ENCODE data around the gene PCDH1.
"Not testable (repeated sequence)": the region's sequence is repeated elsewhere in the genome, so short reads cannot be mapped to it uniquely, and the experiment has no call there.

PCDH1 gene

GRCh38 chr5:141878186-141878710 is at the start of gene PCDH1:
PCDH1 (minus strand) TSS chr5:141878410; CDS start chr5:141878262, 148 bp downstream.
- H3K27ac ChIP-seq (ENCODE audit: low read depth, low read length): peak within 1 kb of the TSS; percentile 56
- peak within 1 kb of the TSS; percentile 74 for H3K4me3 ChIP-seq (ENCODE audit: low read length)
- peak within 1 kb of the TSS; percentile 6 for H3K9ac ChIP-seq (ENCODE audit: low read length)
- H3K4me1 ChIP-seq (ENCODE audit: control insufficient read depth, insufficient read depth, low read length): no peaks in the 10 kb centered on the region
- peaks cover 14% of the 10 kb centered on the region for H3K27me3 ChIP-seq (ENCODE audit: control insufficient read depth, insufficient read depth, low read length)
- H3K36me3 ChIP-seq (ENCODE audit: control insufficient read depth, insufficient read depth, low read length): no peaks in the 10 kb centered on the region

GRCh38 chr5:141926434-141926833 is 48.2 kb upstream of the PCDH1 start:
- Histone ChIP-seq H3K27ac (ENCODE audit: low read depth, low read length) (no peak overlapping the region), H3K27me3 (ENCODE audit: control insufficient read depth, insufficient read depth, low read length) (no peaks in the 10 kb centered on the region), H3K4me3 (ENCODE audit: low read length) (no peak overlapping the region), H3K9ac (ENCODE audit: low read length) (no peak overlapping the region), H3K36me3 (ENCODE audit: control insufficient read depth, insufficient read depth, low read length) (peaks cover 43% of the 10 kb centered on the region), H3K4me1 (ENCODE audit: control insufficient read depth, insufficient read depth, low read length) (peaks cover 8% of the 10 kb centered on the region)

GRCh38 chr5:141923448-141924313 is 45.5 kb upstream of the PCDH1 start, which contains the start of gene DELE1:
DELE1 (plus strand) TSS chr5:141923871; CDS start chr5:141923942, 71 bp downstream.
- Histone ChIP-seq H3K4me3 (ENCODE audit: low read length) (peak within 1 kb of the TSS; percentile 94), H3K36me3 (ENCODE audit: control insufficient read depth, insufficient read depth, low read length) (peaks cover 20% of the 10 kb centered on the region), H3K27me3 (ENCODE audit: control insufficient read depth, insufficient read depth, low read length) (no peaks in the 10 kb centered on the region), H3K9ac (ENCODE audit: low read length) (peak within 1 kb of the TSS; percentile 90), H3K27ac (ENCODE audit: low read depth, low read length) (peak within 1 kb of the TSS; percentile 98), H3K4me1 (ENCODE audit: control insufficient read depth, insufficient read depth, low read length) (peaks cover 8% of the 10 kb centered on the region)

- H3K4me1 ChIP-seq (ENCODE audit: control insufficient read depth, insufficient read depth, low read length); H3K27me3 ChIP-seq (ENCODE audit: control insufficient read depth, insufficient read depth, low read length): not testable (repeated sequence)
- H3K4me3 ChIP-seq (ENCODE audit: low read length): peak overlapping the region; percentile 94
- H3K9ac ChIP-seq (ENCODE audit: low read length): peak overlapping the region; percentile 81
- peak overlapping the region; percentile 98 for H3K27ac ChIP-seq (ENCODE audit: low read depth, low read length)
- peaks cover 14% of the 10 kb centered on the region for H3K36me3 ChIP-seq (ENCODE audit: control insufficient read depth, insufficient read depth, low read length)
Measured at GRCh38 chr5:141922827-141923447, 44.7 kb upstream of the PCDH1 start.

GRCh38 chr5:141920771-141921170 is 42.6 kb upstream of the PCDH1 start:
- Histone ChIP-seq H3K4me3 (ENCODE audit: low read length) (no peak overlapping the region), H3K27me3 (ENCODE audit: control insufficient read depth, insufficient read depth, low read length) (no peaks in the 10 kb centered on the region), H3K9ac (ENCODE audit: low read length) (no peak overlapping the region), H3K4me1 (ENCODE audit: control insufficient read depth, insufficient read depth, low read length) (peaks cover 8% of the 10 kb centered on the region), H3K27ac (ENCODE audit: low read depth, low read length) (no peak overlapping the region), H3K36me3 (ENCODE audit: control insufficient read depth, insufficient read depth, low read length) (no peaks in the 10 kb centered on the region)

- no peak overlapping the region for H3K27ac ChIP-seq (ENCODE audit: low read depth, low read length)
- H3K9ac ChIP-seq (ENCODE audit: low read length): no peak overlapping the region
- no peak overlapping the region for H3K4me3 ChIP-seq (ENCODE audit: low read length)
- no peaks in the 10 kb centered on the region for H3K27me3 ChIP-seq (ENCODE audit: control insufficient read depth, insufficient read depth, low read length)
- H3K4me1 ChIP-seq (ENCODE audit: control insufficient read depth, insufficient read depth, low read length): peaks cover 8% of the 10 kb centered on the region
- H3K36me3 ChIP-seq (ENCODE audit: control insufficient read depth, insufficient read depth, low read length): no peaks in the 10 kb centered on the region
Measured at GRCh38 chr5:141919218-141920119, 41.3 kb upstream of the PCDH1 start.

GRCh38 chr5:141917760-141918159 is 39.5 kb upstream of the PCDH1 start:
- Histone ChIP-seq H3K27me3 (ENCODE audit: control insufficient read depth, insufficient read depth, low read length) (no peaks in the 10 kb centered on the region), H3K27ac (ENCODE audit: low read depth, low read length) (no peak overlapping the region), H3K4me1 (ENCODE audit: control insufficient read depth, insufficient read depth, low read length) (no peaks in the 10 kb centered on the region), H3K9ac (ENCODE audit: low read length) (no peak overlapping the region), H3K4me3 (ENCODE audit: low read length) (no peak overlapping the region), H3K36me3 (ENCODE audit: control insufficient read depth, insufficient read depth, low read length) (no peaks in the 10 kb centered on the region)

GRCh38 chr5:141916522-141916921 is 38.3 kb upstream of the PCDH1 start:
- Histone ChIP-seq H3K36me3 (ENCODE audit: control insufficient read depth, insufficient read depth, low read length) (no peaks in the 10 kb centered on the region), H3K27me3 (ENCODE audit: control insufficient read depth, insufficient read depth, low read length) (no peaks in the 10 kb centered on the region), H3K4me3 (ENCODE audit: low read length) (no peak overlapping the region), H3K9ac (ENCODE audit: low read length) (no peak overlapping the region), H3K4me1 (ENCODE audit: control insufficient read depth, insufficient read depth, low read length) (no peaks in the 10 kb centered on the region), H3K27ac (ENCODE audit: low read depth, low read length) (no peak overlapping the region)

- Histone ChIP-seq H3K27ac (ENCODE audit: low read depth, low read length) (no peak overlapping the region), H3K27me3 (ENCODE audit: control insufficient read depth, insufficient read depth, low read length) (no peaks in the 10 kb centered on the region), H3K9ac (ENCODE audit: low read length) (no peak overlapping the region), H3K4me1 (ENCODE audit: control insufficient read depth, insufficient read depth, low read length) (no peaks in the 10 kb centered on the region), H3K4me3 (ENCODE audit: low read length) (no peak overlapping the region), H3K36me3 (ENCODE audit: control insufficient read depth, insufficient read depth, low read length) (no peaks in the 10 kb centered on the region)
Measured at GRCh38 chr5:141915881-141916336, 37.7 kb upstream of the PCDH1 start.

GRCh38 chr5:141914797-141915196 is 36.6 kb upstream of the PCDH1 start:
- no peaks in the 10 kb centered on the region for H3K4me1 ChIP-seq (ENCODE audit: control insufficient read depth, insufficient read depth, low read length)
- H3K27me3 ChIP-seq (ENCODE audit: control insufficient read depth, insufficient read depth, low read length): no peaks in the 10 kb centered on the region
- no peak overlapping the region for H3K27ac ChIP-seq (ENCODE audit: low read depth, low read length)
- no peaks in the 10 kb centered on the region for H3K36me3 ChIP-seq (ENCODE audit: control insufficient read depth, insufficient read depth, low read length)
- no peak overlapping the region for H3K4me3 ChIP-seq (ENCODE audit: low read length)
- H3K9ac ChIP-seq (ENCODE audit: low read length): no peak overlapping the region

- Histone ChIP-seq H3K27ac (ENCODE audit: low read depth, low read length) (no peak overlapping the region), H3K4me3 (ENCODE audit: low read length) (peak overlapping the region; percentile 43)
Measured at GRCh38 chr5:141914199-141914743, 36.1 kb upstream of the PCDH1 start.

More at GRCh38 chr5:141914199-141914743, 36.1 kb upstream of the PCDH1 start:
- H3K9ac ChIP-seq (ENCODE audit: low read length): no peak overlapping the region
- H3K27me3 ChIP-seq (ENCODE audit: control insufficient read depth, insufficient read depth, low read length): no peaks in the 10 kb centered on the region
- no peaks in the 10 kb centered on the region for H3K36me3 ChIP-seq (ENCODE audit: control insufficient read depth, insufficient read depth, low read length)
- no peaks in the 10 kb centered on the region for H3K4me1 ChIP-seq (ENCODE audit: control insufficient read depth, insufficient read depth, low read length)

Data from rectal smooth muscle tissue (tissue), 1 donor.